ENCODE results near the gene CPT1A. TPM values are rescaled to one million over a fixed set of nuclear protein-coding genes. Genes with fewer than 3 reads are reported as not detected.

CPT1A gene
- total and polyA plus RNA-seq, 10 of the 15 experiments (the other 5 are each of a cell fraction or from before 2014, with no cell fraction given) = 1.1 to 17.5 (median 6.0) TPM

GRCh38 chr11:68816251-68816776 is 25.4 kb downstream of the CPT1A start:
- no peak for FAIRE-seq

More at GRCh38 chr11:68816251-68816776, 25.4 kb downstream of the CPT1A start:
- Histone ChIP-seq H3K27ac (ENCODE audit: control insufficient read depth, insufficient read depth) (no peak overlapping the region), H4K20me1 (ENCODE audit: control insufficient read depth, insufficient read depth) (0 out of 2 replicates have a peak, but pooled peaks cover 2% of the 10 kb centered on the region), H3K36me3 (ENCODE audit: control insufficient read depth in 2 of 2, insufficient read depth in 2 of 2, low read length in 1 of 2) (no peaks in the 10 kb centered on the region; a peak in 2 of 4 replicates), H3K4me3 (no peak overlapping the region), H3K4me2 (ENCODE audit: control insufficient read depth, insufficient read depth) (no peak overlapping the region), H2AFZ (ENCODE audit: control insufficient read depth, low read depth, low read length) (no peak overlapping the region), H3K27me3 (replicated peaks in 1 of 2; ENCODE audit: control insufficient read depth in 2 of 2, insufficient read depth in 2 of 2, low read length in 1 of 2) (no peaks in the 10 kb centered on the region), H3K9ac (ENCODE audit: control insufficient read depth, insufficient read depth, low read length) (no peak overlapping the region), H3K4me1 (ENCODE audit: control insufficient read depth, insufficient read depth, low read length) (no peaks in the 10 kb centered on the region), H3K79me2 (ENCODE audit: control insufficient read depth, insufficient read depth, low read length) (no peaks in the 10 kb centered on the region), H3K9me3 (replicated peaks; ENCODE audit: control insufficient read depth, insufficient read depth, low read length) (no peaks in the 10 kb centered on the region)
- TF ChIP-seq PBX3 (IDR thresholded peaks at IDR 0.05; ENCODE audit: insufficient replicate concordance, low read depth, low read length) (no peak), RELB (IDR thresholded peaks at IDR 0.05; ENCODE audit: low read depth) (no peak), SP1 (IDR thresholded peaks at IDR 0.05; ENCODE audit: low read depth, low read length) (no peak), ZBTB33 (IDR thresholded peaks at IDR 0.05) (no peak), NFYA (IDR thresholded peaks at IDR 0.05; ENCODE audit: borderline replicate concordance, low read depth, low read length) (no peak), KDM1A (IDR thresholded peaks at IDR 0.05; ENCODE audit: borderline replicate concordance) (no peak), SMAD5 (IDR thresholded peaks at IDR 0.05; ENCODE audit: low read depth) (no peak)
- TF ChIP-seq, protein P1, sequence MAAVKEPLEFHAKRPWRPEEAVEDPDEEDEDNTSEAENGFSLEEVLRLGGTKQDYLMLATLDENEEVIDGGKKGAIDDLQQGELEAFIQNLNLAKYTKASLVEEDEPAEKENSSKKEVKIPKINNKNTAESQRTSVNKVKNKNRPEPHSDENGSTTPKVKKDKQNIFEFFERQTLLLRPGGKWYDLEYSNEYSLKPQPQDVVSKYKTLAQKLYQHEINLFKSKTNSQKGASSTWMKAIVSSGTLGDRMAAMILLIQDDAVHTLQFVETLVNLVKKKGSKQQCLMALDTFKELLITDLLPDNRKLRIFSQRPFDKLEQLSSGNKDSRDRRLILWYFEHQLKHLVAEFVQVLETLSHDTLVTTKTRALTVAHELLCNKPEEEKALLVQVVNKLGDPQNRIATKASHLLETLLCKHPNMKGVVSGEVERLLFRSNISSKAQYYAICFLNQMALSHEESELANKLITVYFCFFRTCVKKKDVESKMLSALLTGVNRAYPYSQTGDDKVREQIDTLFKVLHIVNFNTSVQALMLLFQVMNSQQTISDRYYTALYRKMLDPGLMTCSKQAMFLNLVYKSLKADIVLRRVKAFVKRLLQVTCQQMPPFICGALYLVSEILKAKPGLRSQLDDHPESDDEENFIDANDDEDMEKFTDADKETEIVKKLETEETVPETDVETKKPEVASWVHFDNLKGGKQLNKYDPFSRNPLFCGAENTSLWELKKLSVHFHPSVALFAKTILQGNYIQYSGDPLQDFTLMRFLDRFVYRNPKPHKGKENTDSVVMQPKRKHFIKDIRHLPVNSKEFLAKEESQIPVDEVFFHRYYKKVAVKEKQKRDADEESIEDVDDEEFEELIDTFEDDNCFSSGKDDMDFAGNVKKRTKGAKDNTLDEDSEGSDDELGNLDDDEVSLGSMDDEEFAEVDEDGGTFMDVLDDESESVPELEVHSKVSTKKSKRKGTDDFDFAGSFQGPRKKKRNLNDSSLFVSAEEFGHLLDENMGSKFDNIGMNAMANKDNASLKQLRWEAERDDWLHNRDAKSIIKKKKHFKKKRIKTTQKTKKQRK (IDR thresholded peaks at IDR 0.05; ENCODE audit: low read depth, low read length) = no peak
- no peak for ATAC-seq
- SMC1A ChIA-PET (ENCODE audit: uncharacterized antibody, unreplicated experiment) = no interaction called here
- 94% methylated on average over 22 of the region's 22 CpGs for WGBS (ENCODE audit: insufficient coverage, insufficient replicate concordance, low lambda C conversion rate, missing lambda C conversion rate)
- no peak for DNase-seq (ENCODE audit: low read depth, low spot score)
- no TSS peak for BruUV-seq (replicated peaks)
- intact Hi-C loops (cut with micrococcal nuclease; ENCODE audit: unreplicated experiment) (no loop called here), in situ Hi-C loops (cut with MboI) (no loop called here)
- CTCF ChIA-PET = no interaction called here
- POLR2A ChIA-PET = no interaction called here
- RAD21 ChIA-PET (ENCODE audit: unreplicated experiment) = no interaction called here
